Gastroesophageal sphincter (tissue), 4 donors: Measurements from ENCODE around the gene NANS. TPM values are rescaled to one million over a fixed set of nuclear protein-coding genes. Genes with fewer than 3 reads are reported as not detected.

Experiments used
- ATAC-seq: fragments of 150-250 bp; one replicate; pipeline ENCODE4 v1.9.1; 2016; ENCODE audit warnings: mild to moderate bottlenecking, moderate library complexity
- H3K27ac ChIP-seq, 4 donors: fragments of 200-600 bp; sonication (generic) in 3 of 4; 1 replicate in 3 of 4; 2 replicates in 1 of 4; pipeline ENCODE4 v1.5.1; 2016 to 2019
- H3K27me3 ChIP-seq: fragments of 200-600 bp; sonication (generic); one replicate; pipeline ENCODE4 v1.5.1; 2019
- H3K36me3 ChIP-seq, 2 donors: fragments of 200-600 bp; sonication (generic); one replicate each; pipeline ENCODE4 v1.5.1; 2019; ENCODE audit warnings: control low read depth in 1 of 2
- H3K4me1 ChIP-seq, 3 donors: fragments of 200-600 bp; sonication (generic); 1 replicate in 2 of 3; 2 replicates in 1 of 3; pipeline ENCODE4 v1.5.1; 2016 to 2019; ENCODE audit warnings: control low read depth in 2 of 3
- H3K4me3 ChIP-seq, 2 donors: fragments of 200-600 bp; sonication (generic); one replicate each; pipeline ENCODE4 v1.5.1; 2019; ENCODE audit warnings: mild to moderate bottlenecking in 1 of 2, moderate library complexity in 1 of 2
- H3K9me3 ChIP-seq, 3 donors: fragments of 200-600 bp; sonication (generic); one replicate each; pipeline ENCODE4 v1.5.1; 2017 to 2019; ENCODE audit warnings: control low read depth in 2 of 3
- EP300 ChIP-seq: sonication (generic); formaldehyde crosslinking; IDR thresholded peaks from one replicate; pipeline ENCODE4 v1.6.1; 2017; ENCODE audit warnings: antibody characterized with exemption, mild to moderate bottlenecking
- POLR2A ChIP-seq, 2 donors: fragments of 450-650 bp; IDR thresholded peaks; one replicate each; pipeline ENCODE4 v1.6.1; 2017; ENCODE audit warnings: antibody characterized with exemption in 2 of 2, mild to moderate bottlenecking in 2 of 2, moderate library complexity in 1 of 2
- POLR2AphosphoS5 ChIP-seq: sonication (generic); formaldehyde crosslinking; IDR thresholded peaks from one replicate; pipeline ENCODE4 v1.6.1; 2017; ENCODE audit warnings: antibody characterized with exemption
- WGBS, 2 donors: methylation state at CpG; one replicate each; pipeline ENCODE4 v1.1.5; 2018; ENCODE audit warnings: low coverage in 1 of 2; 5-methylcytosine and 5-hydroxymethylcytosine counted together
- total RNA-seq, 4 donors: library from RNA; depleted of rRNA; stranded (reverse); fragments of >200 nt; gene quantifications; one replicate each; pipeline ENCODE4 v1.1.0, GENCODE V29; 2016
- TF ChIP-seq, protein P1 (sequence below), 4 experiments: fragments of 200-600 bp in 2 of 4; fragments of 450-650 bp in 2 of 4; sonication (generic) in 1 of 4; IDR thresholded peaks; one replicate each; pipeline ENCODE4 v1.5.1; 2017 to 2019; ENCODE audit warnings: antibody characterized with exemption in 4 of 4, mild to moderate bottlenecking in 2 of 4, moderate library complexity in 2 of 4

Gene NANS
- total RNA-seq, 4 donors from 2014 or later, result 21.5 to 58.3 (median 40.0) TPM

DNA sequence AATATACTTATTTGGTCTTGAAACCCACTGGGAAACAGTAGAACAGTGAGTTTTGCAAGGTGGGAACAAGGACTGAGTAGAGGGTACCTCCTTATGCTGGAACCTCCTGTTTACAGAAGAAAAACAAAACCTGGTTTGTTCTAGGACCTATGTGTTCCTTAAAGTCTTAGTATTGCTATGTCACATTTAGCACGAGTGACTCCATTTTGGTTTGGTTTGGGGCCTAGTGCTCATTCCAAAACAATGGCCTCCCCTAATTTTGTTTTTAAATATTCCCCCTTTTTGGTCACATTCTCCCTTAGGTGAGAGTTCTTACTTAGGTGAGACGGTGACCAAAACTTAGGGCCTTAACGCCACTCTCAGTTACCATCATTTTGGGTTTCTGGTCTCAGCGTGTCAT, 6.2 kb upstream of the NANS start:
- H3K4me1 ChIP-seq, result no peaks in the 10 kb centered on the region
- no peaks in the 10 kb centered on the region for H3K36me3 ChIP-seq
- no peaks in the 10 kb centered on the region for H3K27me3 ChIP-seq
- no peak overlapping the region for H3K27ac ChIP-seq
- WGBS, 2 donors, result 97 to 98% methylated on average over 4 of the region's 4 CpGs
- H3K4me3 ChIP-seq, result no peak overlapping the region
- no peak for ATAC-seq
- no peaks in the 10 kb centered on the region for H3K9me3 ChIP-seq
- no peak for TF ChIP-seq POLR2A (IDR thresholded peaks at IDR 0.05)
- TF ChIP-seq EP300, result no peak
- TF ChIP-seq, protein P1, sequence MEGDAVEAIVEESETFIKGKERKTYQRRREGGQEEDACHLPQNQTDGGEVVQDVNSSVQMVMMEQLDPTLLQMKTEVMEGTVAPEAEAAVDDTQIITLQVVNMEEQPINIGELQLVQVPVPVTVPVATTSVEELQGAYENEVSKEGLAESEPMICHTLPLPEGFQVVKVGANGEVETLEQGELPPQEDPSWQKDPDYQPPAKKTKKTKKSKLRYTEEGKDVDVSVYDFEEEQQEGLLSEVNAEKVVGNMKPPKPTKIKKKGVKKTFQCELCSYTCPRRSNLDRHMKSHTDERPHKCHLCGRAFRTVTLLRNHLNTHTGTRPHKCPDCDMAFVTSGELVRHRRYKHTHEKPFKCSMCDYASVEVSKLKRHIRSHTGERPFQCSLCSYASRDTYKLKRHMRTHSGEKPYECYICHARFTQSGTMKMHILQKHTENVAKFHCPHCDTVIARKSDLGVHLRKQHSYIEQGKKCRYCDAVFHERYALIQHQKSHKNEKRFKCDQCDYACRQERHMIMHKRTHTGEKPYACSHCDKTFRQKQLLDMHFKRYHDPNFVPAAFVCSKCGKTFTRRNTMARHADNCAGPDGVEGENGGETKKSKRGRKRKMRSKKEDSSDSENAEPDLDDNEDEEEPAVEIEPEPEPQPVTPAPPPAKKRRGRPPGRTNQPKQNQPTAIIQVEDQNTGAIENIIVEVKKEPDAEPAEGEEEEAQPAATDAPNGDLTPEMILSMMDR (IDR thresholded peaks at IDR 0.05), result no peak
- no peak for TF ChIP-seq POLR2AphosphoS5

DNA sequence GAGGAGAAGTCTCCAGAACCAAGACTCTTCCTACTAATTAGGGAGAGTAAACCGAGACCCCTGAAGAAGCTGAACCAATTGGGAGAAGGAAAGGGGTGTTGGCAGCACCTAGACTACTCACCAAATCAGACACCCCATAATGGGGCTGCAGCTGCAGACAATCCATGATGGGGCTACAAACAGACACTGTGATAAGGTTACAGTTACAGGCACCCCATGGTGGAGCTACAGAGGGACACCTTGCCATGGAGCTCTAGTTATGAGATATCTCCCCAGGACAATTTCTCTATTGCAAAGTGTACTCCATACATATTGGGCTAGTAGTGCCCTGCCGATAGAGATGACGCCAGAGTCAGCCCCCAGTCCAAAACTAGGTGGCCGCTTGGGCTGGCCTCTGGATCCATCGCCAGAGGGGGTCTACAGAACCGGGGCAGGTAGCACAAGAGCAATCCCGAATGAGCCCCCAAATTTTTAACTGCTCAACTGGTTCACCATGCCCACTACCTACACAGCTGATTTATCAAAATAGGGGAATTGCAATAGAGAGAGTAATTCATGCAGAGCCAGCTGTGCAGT, 2.1 kb upstream of the NANS start:
- H3K9me3 ChIP-seq, result no peaks in the 10 kb centered on the region
- ATAC-seq, result no peak
- peaks cover 0 to 30% (median 7%) of the 10 kb centered on the region in 3 donors for H3K4me1 ChIP-seq
- H3K27me3 ChIP-seq, result no peaks in the 10 kb centered on the region
- no peak overlapping the region for H3K4me3 ChIP-seq
- H3K36me3 ChIP-seq, result no peaks in the 10 kb centered on the region
- TF ChIP-seq, protein P1 (IDR thresholded peaks at IDR 0.05), result no peak
- TF ChIP-seq EP300 (no peak), POLR2AphosphoS5 (no peak), POLR2A (IDR thresholded peaks at IDR 0.05) (no peak)
- 80% methylated on average over 1 to 2 of the region's 7 CpGs for WGBS, 2 donors
- H3K27ac ChIP-seq, result no peak overlapping the region

DNA sequence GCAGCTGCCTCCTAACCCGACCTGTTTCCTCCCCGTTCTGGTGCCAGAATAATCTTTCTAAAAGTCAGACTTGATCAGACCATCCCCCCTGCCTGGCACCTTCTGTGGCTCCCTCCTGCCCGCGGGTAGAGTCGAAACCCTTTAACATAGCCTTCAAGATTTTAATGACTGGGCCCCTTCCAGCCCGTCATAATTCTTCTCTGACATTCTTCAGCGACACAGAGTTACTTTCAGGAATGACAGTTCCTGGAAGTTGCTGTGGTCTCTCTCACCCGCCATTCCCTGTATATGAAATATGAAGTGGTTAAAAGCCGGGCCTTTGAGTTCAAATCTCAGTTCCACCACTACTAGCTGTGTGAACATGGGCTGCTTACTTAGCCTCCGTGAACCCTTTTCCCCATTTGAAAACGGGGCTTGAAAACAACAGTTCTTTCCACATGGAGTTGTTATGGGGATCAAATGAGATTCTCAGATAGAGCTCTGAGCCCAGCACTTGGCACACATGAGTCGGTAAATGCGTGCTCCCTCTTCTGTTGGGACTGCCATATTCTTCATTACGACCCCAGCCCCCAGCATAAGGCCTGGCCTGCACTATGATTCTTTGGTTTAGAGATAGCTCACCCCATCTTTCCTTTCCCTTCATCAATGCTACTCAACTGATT, 737 bp downstream of the NANS start:
- peak overlapping the region; percentile 67 to 77 for H3K4me3 ChIP-seq
- H3K27me3 ChIP-seq, result no peaks in the 10 kb centered on the region
- peak overlapping the region; percentile 88 to 97 (median 95) for H3K27ac ChIP-seq
- ATAC-seq, result no peak
- TF ChIP-seq EP300 (no peak), POLR2AphosphoS5 (no peak), POLR2A (IDR thresholded peaks at IDR 0.05) (no peak)
- TF ChIP-seq, protein P1 (IDR thresholded peaks at IDR 0.05), result no peak
- H3K36me3 ChIP-seq, result peaks cover 0 to 16% of the 10 kb centered on the region in 2 donors
- H3K4me1 ChIP-seq, result peaks cover 0 to 33% (median 7%) of the 10 kb centered on the region in 3 donors
- WGBS, 2 donors, result 7 to 9% methylated on average over 11 to 14 of the region's 14 CpGs
- no peaks in the 10 kb centered on the region for H3K9me3 ChIP-seq

DNA sequence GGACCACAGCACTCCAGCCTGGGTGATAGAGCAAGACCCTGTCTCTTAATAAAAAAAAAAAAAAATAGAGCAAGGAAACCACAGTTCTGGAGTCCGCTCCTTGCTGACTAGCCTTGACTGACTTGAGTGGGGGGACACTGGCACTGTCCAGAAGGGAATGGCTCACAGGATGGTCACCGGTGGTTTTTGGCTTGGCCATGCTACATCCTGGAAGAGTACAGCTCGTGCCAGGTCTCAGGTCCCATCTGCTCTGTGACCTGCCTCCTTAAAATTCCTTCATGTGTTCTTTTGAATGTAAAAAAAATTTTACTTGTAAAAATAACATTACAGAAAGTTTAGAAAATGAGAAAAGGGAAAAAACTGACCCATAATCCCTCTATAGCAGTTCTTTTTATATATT, 5.6 kb downstream of the NANS start:
- 79 to 82% methylated on average over 2 to 3 of the region's 3 CpGs for WGBS, 2 donors
- TF ChIP-seq POLR2A (IDR thresholded peaks at IDR 0.05) (no peak), EP300 (no peak), POLR2AphosphoS5 (no peak)
- TF ChIP-seq, protein P1 (IDR thresholded peaks at IDR 0.05), result no peak
- Histone ChIP-seq H3K36me3 (peaks cover 0 to 58% of the 10 kb centered on the region in 2 donors), H3K4me1 (peaks cover 0 to 26% (median 3%) of the 10 kb centered on the region in 3 donors), H3K9me3 (no peaks in the 10 kb centered on the region), H3K4me3 (no peak overlapping the region), H3K27me3 (no peaks in the 10 kb centered on the region), H3K27ac (no peak overlapping the region)
- no peak for ATAC-seq
